HepG2 (cell line): Measurements from ENCODE around the gene TSHZ2. TPM values are rescaled to one million over a fixed set of nuclear protein-coding genes. Genes with fewer than 3 reads are reported as not detected.

Experiments used
- ATAC-seq: fragments of 200-7000 bp; cut with Tn5 transposase; 3 replicates; pipeline ENCODE4 v1.9.1; 2020; ENCODE audit warnings: mild to moderate bottlenecking, moderate library complexity
- BruUV-seq: library from RNA; stranded (reverse); fragments of 400-500 nt; replicated peaks from 2 replicates; lab custom pipeline; 2021; lab: Mats Ljungman, UMichigan
- CTCF ChIA-PET: fragments of 300-600 bp; formaldehyde crosslinking; extraction: SDS; loops from one replicate; lab custom pipeline; 2021; ENCODE audit warnings: low total read pairs, inconsistent platforms, low intra/inter-chr PET ratio; lab: Yijun Ruan, JAX
- POLR2A ChIA-PET: fragments of 350-600 bp; sonication (Branson Sonifier 250); formaldehyde crosslinking; loops from one replicate; lab custom pipeline; 2020; ENCODE audit warnings: antibody characterized with exemption, inconsistent platforms; lab: Yijun Ruan, JAX
- DNase-seq: peaks from one replicate; pipeline ENCODE4 v3.0.0-alpha.2; 2015; ENCODE audit warnings: low spot score
- FAIRE-seq: peaks from 3 replicates; lab custom pipeline; 2011; peaks lifted over from hg19 to GRCh38; lab: Jason Lieb, UNC
- H2AFZ ChIP-seq: one replicate; pipeline ENCODE4 v1.6.1; 2011; ENCODE audit warnings: low read length, inconsistent platforms
- H3K27ac ChIP-seq: fragments of 300-600 bp; 3 replicates; pipeline ENCODE4 v1.8.0; 2011; ENCODE audit warnings: mixed run types, mild to moderate bottlenecking, mixed read lengths, low read length, inconsistent platforms; ENCODE audit not compliant: insufficient read depth; ENCODE audit errors: extremely low read length
- H3K27me3 ChIP-seq, 2 experiments: fragments of 200-600 bp in 1 of 2; 2 replicates in 1 of 2; 3 replicates in 1 of 2; pipeline versions ENCODE4 v1.6.0 to v1.8.0; 2011; ENCODE audit warnings: low read length in 2 of 2, mild to moderate bottlenecking in 2 of 2, moderate library complexity in 2 of 2, inconsistent platforms in 1 of 2; ENCODE audit not compliant: insufficient read depth in 2 of 2, control insufficient read depth in 1 of 2
- H3K36me3 ChIP-seq, 2 experiments: fragments of 200-600 bp in 1 of 2; replicated peaks in 1 of 2; 2 replicates in 1 of 2; 3 replicates in 1 of 2; pipeline versions ENCODE4 v1.5.1 to v1.8.0; 2011; ENCODE audit warnings: low read length in 2 of 2, inconsistent platforms in 1 of 2; ENCODE audit not compliant: insufficient read depth in 2 of 2, control insufficient read depth in 1 of 2
- H3K4me1 ChIP-seq: 2 replicates; pipeline ENCODE4 v1.5.1; 2012; ENCODE audit warnings: low read length, inconsistent platforms; ENCODE audit not compliant: insufficient read depth
- H3K4me2 ChIP-seq: 2 replicates; pipeline ENCODE4 v1.6.0; 2011; ENCODE audit warnings: low read depth, low read length, inconsistent platforms
- H3K4me3 ChIP-seq, 3 experiments: fragments of 200-600 bp in 1 of 3; sonication (generic), shearing (Covaris generic) in 1 of 3; replicated peaks in 1 of 3; 2 replicates each; pipeline ENCODE4 v1.5.1; 2011 to 2016; ENCODE audit warnings: low read length in 3 of 3, inconsistent platforms in 2 of 3, low read depth in 2 of 3, mild to moderate bottlenecking in 2 of 3, control low read depth in 1 of 3, mixed read lengths in 1 of 3; ENCODE audit not compliant: insufficient read depth in 1 of 3
- H3K79me2 ChIP-seq: one replicate; pipeline ENCODE4 v1.6.1; 2011; ENCODE audit warnings: low read length, inconsistent platforms; ENCODE audit not compliant: insufficient read depth
- H3K9ac ChIP-seq: 2 replicates; pipeline ENCODE4 v1.6.0; 2011; ENCODE audit warnings: mild to moderate bottlenecking, low read depth, low read length, inconsistent platforms; ENCODE audit not compliant: insufficient read depth
- H3K9me3 ChIP-seq: 2 replicates; pipeline ENCODE4 v1.5.1; 2012; ENCODE audit warnings: mild to moderate bottlenecking, low read length
- H4K20me1 ChIP-seq: 2 replicates; pipeline ENCODE4 v1.6.0; 2011; ENCODE audit warnings: inconsistent platforms, mild to moderate bottlenecking, low read length, moderate library complexity; ENCODE audit not compliant: insufficient read depth
- ATF7 ChIP-seq, 2 experiments: fragments of 450-650 bp in 1 of 2; sonication (generic) in 1 of 2; formaldehyde crosslinking in 1 of 2; IDR thresholded peaks; 2 replicates each; pipeline versions ENCODE4 v1.4.0 to v1.6.1; 2016 to 2020; ENCODE audit warnings: antibody characterized with exemption in 1 of 2, mild to moderate bottlenecking in 1 of 2, missing genetic modification reagents in 1 of 2
- BORCS8-MEF2B ChIP-seq: sonication (generic); formaldehyde crosslinking; IDR thresholded peaks from 2 replicates; pipeline ENCODE4 v1.8.0; 2022; ENCODE audit warnings: mild to moderate bottlenecking, missing genetic modification reagents
- FOXA1 ChIP-seq, 2 experiments: fragments of 450-650 bp in 1 of 2; sonication (generic) in 1 of 2; formaldehyde crosslinking in 1 of 2; IDR thresholded peaks; 2 replicates each; pipeline versions ENCODE4 v1.4.0 to v1.6.1; 2016 to 2020; ENCODE audit warnings: missing genetic modification reagents in 1 of 2
- HDAC1 ChIP-seq: sonication (generic); formaldehyde crosslinking; IDR thresholded peaks from 2 replicates; pipeline ENCODE4 v1.5.1; 2020; ENCODE audit warnings: mild to moderate bottlenecking, missing genetic modification reagents
- HOXA9 ChIP-seq: sonication (generic); formaldehyde crosslinking; IDR thresholded peaks from 2 replicates; pipeline ENCODE4 v1.8.1; 2022; ENCODE audit warnings: missing genetic modification reagents, mild to moderate bottlenecking, moderate library complexity, borderline replicate concordance
- MAFK ChIP-seq, 2 experiments: IDR thresholded peaks in 1 of 2; conservative IDR thresholded peaks in 1 of 2; 2 replicates each; pipeline ENCODE4 v1.6.1; 2011; ENCODE audit warnings: improper control_type of control experiment in 2 of 2, low read length in 2 of 2
- PPARG ChIP-seq: conservative IDR thresholded peaks from 2 replicates; pipeline ENCODE4 v1.6.1; 2016; ENCODE audit warnings: missing biosample characterization, missing genetic modification reagents
- PRDM10 ChIP-seq: sonication (generic); formaldehyde crosslinking; IDR thresholded peaks from 2 replicates; pipeline ENCODE4 v1.4.0; 2020; ENCODE audit warnings: low read depth, missing genetic modification reagents
- RFX1 ChIP-seq: fragments of 450-650 bp; IDR thresholded peaks from 2 replicates; pipeline ENCODE4 v1.6.1; 2017
- SP140L ChIP-seq: sonication (generic); formaldehyde crosslinking; IDR thresholded peaks from 2 replicates; pipeline ENCODE4 v1.4.0; 2020; ENCODE audit warnings: missing genetic modification reagents, borderline replicate concordance
- ZFP1 ChIP-seq: IDR thresholded peaks from 2 replicates; pipeline ENCODE4 v1.6.1; 2016
- ZNF563 ChIP-seq: sonication (generic); formaldehyde crosslinking; IDR thresholded peaks from 2 replicates; pipeline ENCODE4 v1.8.0; 2022; ENCODE audit warnings: mild to moderate bottlenecking, moderate library complexity, missing genetic modification reagents
- ZNF775 ChIP-seq: sonication (generic); formaldehyde crosslinking; IDR thresholded peaks from 2 replicates; pipeline ENCODE4 v1.4.0; 2020; ENCODE audit warnings: missing genetic modification reagents, mild to moderate bottlenecking, moderate library complexity, borderline replicate concordance
- WGBS: methylation state at CpG from one replicate; pipeline ENCODE4 v1.1.6; 2017; ENCODE audit warnings: low lambda C conversion rate; 5-methylcytosine and 5-hydroxymethylcytosine counted together
- in situ Hi-C: cut with HindIII; loops from 2 replicates; pipeline ENCODE4 v1.10.0; 2017; ENCODE audit warnings: low pct_unique_long_range_greater_than_20kb; ENCODE audit not compliant: extremely low pct_ligation_motif_present
- intact Hi-C: fragments of 100-400 bp; cut with micrococcal nuclease; formaldehyde crosslinking; loops from one replicate; pipeline ENCODE4 v1.10.0; 2022; ENCODE audit not compliant: unreplicated experiment
- polyA plus RNA-seq, 8 experiments: library from polyadenylated mRNA; depleted of rRNA in 3 of 8; stranded (reverse) in 7 of 8; unstranded in 1 of 8; fragments of >200 nt; fragmentation: Illumina TruSeq in 4 of 8; extraction: Trizol in 4 of 8; gene quantifications; 2 replicates each; pipeline versions ENCODE4 v1.2.1 to v1.2.3, GENCODE V29; 2011 to 2016; ENCODE audit warnings: low read depth in 4 of 8, missing spikeins in 1 of 8, mixed read lengths in 1 of 8; ENCODE audit not compliant: insufficient read depth in 1 of 8
- total RNA-seq, 5 experiments: library from RNA; depleted of rRNA; stranded (reverse); fragments of >200 nt; fragmentation: Illumina TruSeq; extraction: Trizol; gene quantifications; 2 replicates each; pipeline ENCODE4 v1.2.3, GENCODE V29; 2016; ENCODE audit warnings: low read depth in 1 of 5
- TF ChIP-seq, protein P1 (sequence below): sonication (generic); formaldehyde crosslinking; IDR thresholded peaks from 2 replicates; pipeline ENCODE4 v1.8.0; 2022; ENCODE audit warnings: mild to moderate bottlenecking, missing genetic modification reagents, borderline replicate concordance
- TF ChIP-seq, protein P2 (sequence below): sonication (generic); formaldehyde crosslinking; IDR thresholded peaks from 2 replicates; pipeline ENCODE4 v1.5.0; 2020; ENCODE audit warnings: missing genetic modification reagents
- TF ChIP-seq, protein P3 (sequence below): IDR thresholded peaks from 2 replicates; pipeline ENCODE4 v1.6.1; 2016

TSHZ2 gene
- total and polyA plus RNA-seq, 2 of the 13 experiments (the other 11 are each of a cell fraction or from before 2014, with no cell fraction given), result 0.01 TPM; not detected in 1

- ATAC-seq (no peak), FAIRE-seq (no peak), DNase-seq (no peak)
- H4K20me1 ChIP-seq, result no peaks in the 10 kb centered on the region
- no peak overlapping the region for H3K9ac ChIP-seq
- no peak for TF ChIP-seq ZNF563 (CRISPR knock-in tag)
- TF ChIP-seq ZFP1, result no peak
- TF ChIP-seq, protein P1, sequence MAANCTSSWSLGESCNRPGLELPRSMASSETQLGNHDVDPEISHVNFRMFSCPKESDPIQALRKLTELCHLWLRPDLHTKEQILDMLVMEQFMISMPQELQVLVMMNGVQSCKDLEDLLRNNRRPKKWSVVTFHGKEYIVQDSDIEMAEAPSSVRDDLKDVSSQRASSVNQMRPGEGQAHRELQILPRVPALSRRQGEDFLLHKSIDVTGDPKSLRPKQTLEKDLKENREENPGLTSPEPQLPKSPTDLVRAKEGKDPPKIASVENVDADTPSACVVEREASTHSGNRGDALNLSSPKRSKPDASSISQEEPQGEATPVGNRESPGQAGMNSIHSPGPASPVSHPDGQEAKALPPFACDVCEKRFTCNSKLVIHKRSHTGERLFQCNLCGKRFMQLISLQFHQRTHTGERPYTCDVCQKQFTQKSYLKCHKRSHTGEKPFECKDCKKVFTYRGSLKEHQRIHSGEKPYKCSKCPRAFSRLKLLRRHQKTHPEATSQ (CRISPR knock-in tag), result no peak
- no peak for TF ChIP-seq MAFK (conservative IDR thresholded peaks at IDR 0.05 in 1 of 2, IDR thresholded peaks at IDR 0.05 in 1 of 2; ENCODE audit: low read length in 2 of 2)
- TF ChIP-seq, protein P2, sequence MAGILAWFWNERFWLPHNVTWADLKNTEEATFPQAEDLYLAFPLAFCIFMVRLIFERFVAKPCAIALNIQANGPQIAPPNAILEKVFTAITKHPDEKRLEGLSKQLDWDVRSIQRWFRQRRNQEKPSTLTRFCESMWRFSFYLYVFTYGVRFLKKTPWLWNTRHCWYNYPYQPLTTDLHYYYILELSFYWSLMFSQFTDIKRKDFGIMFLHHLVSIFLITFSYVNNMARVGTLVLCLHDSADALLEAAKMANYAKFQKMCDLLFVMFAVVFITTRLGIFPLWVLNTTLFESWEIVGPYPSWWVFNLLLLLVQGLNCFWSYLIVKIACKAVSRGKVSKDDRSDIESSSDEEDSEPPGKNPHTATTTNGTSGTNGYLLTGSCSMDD (CRISPR knock-in tag), result no peak
- TF ChIP-seq, protein P3, sequence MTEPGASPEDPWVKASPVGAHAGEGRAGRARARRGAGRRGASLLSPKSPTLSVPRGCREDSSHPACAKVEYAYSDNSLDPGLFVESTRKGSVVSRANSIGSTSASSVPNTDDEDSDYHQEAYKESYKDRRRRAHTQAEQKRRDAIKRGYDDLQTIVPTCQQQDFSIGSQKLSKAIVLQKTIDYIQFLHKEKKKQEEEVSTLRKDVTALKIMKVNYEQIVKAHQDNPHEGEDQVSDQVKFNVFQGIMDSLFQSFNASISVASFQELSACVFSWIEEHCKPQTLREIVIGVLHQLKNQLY (CRISPR knock-in tag), result no peak
- no peak for TF ChIP-seq PRDM10 (CRISPR knock-in tag)
- TF ChIP-seq PPARG (CRISPR knock-in tag), result no peak
- TF ChIP-seq RFX1, result no peak
- no peak for TF ChIP-seq ATF7 (IDR thresholded peaks at IDR 0.05)
- TF ChIP-seq ATF7 (CRISPR knock-in tag; IDR thresholded peaks at IDR 0.05), result no peak
- no peak for TF ChIP-seq HDAC1 (CRISPR knock-in tag)
- TF ChIP-seq SP140L (CRISPR knock-in tag), result no peak
- no peak for TF ChIP-seq ZNF775 (CRISPR knock-in tag)
- no peak for TF ChIP-seq HOXA9
- no peak for TF ChIP-seq BORCS8-MEF2B
- TF ChIP-seq FOXA1 (IDR thresholded peaks at IDR 0.05), result no peak
- no peak for TF ChIP-seq FOXA1 (CRISPR knock-in tag; IDR thresholded peaks at IDR 0.05)
- H3K4me2 ChIP-seq, result no peak overlapping the region
- H3K4me3 ChIP-seq, result no peak overlapping the region
- no peaks in the 10 kb centered on the region for H3K27me3 ChIP-seq
- no TSS peak for BruUV-seq
- H3K4me1 ChIP-seq, result no peaks in the 10 kb centered on the region
- 66% methylated on average over 10 of the region's 10 CpGs for WGBS
- H2AFZ ChIP-seq, result no peak overlapping the region
- in situ Hi-C loops (no loop called here), intact Hi-C loops (no loop called here)
- H3K9me3 ChIP-seq, result no peaks in the 10 kb centered on the region
- CTCF ChIA-PET, result no interaction called here
- H3K79me2 ChIP-seq, result no peaks in the 10 kb centered on the region
- no peaks in the 10 kb centered on the region for H3K36me3 ChIP-seq
- POLR2A ChIA-PET, result no interaction called here
- no peak overlapping the region for H3K27ac ChIP-seq
These were observed 12.3 kb downstream of the TSHZ2 start for GRCh38 chr20:52984451-52984810.
